ENCODE data around the gene ASAP3. TPM values are rescaled to one million over a fixed set of nuclear protein-coding genes. Genes with fewer than 3 reads are reported as not detected.
"Not testable (repeated sequence)": the region's sequence is repeated elsewhere in the genome, so short reads cannot be mapped to it uniquely, and the experiment has no call there.

Gene ASAP3
- total RNA-seq, 2 experiments from 2014 or later = 0.50 to 0.58 TPM

DNA sequence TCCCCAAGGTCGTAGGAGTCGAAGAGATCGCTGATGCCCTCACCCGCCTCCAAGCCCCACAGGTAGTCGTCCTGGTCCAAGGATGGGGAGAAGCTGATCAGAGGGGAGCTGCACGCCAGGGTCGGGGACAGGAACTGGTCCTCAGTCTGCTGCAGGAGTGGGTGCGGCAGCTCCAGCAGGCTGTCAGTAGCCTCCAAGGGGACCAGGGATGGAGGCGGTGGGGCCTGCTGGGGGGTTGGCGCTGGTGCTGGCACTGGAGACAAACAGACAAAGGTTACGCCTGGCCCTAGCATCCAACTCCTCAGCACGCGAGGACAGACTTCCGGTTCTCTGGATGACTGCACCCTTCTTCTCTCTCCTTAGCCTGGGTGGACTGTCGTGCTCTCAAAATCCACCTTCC, 25.9 kb upstream of the ASAP3 start:
- H3K27ac Mint-ChIP-seq = no peak overlapping the region
- H3K4me1 Mint-ChIP-seq (ENCODE audit: low read depth) = no peaks in the 10 kb centered on the region
- no peak for DNase-seq
- H3K36me3 Mint-ChIP-seq = peaks cover 44% of the 10 kb centered on the region
- POLR2A ChIA-PET = no interaction called here
- intact Hi-C loops (cut with micrococcal nuclease) = no loop called here
- H3K27me3 Mint-ChIP-seq = no peaks in the 10 kb centered on the region
- no peaks in the 10 kb centered on the region for H3K9me3 Mint-ChIP-seq
- CTCF ChIA-PET = interaction anchor here (1.4 to 4.6 kb wide), 2 partner anchors 13 to 30 kb away, joined by 4 to 45 read pairs; no protein-coding TSS in a partner anchor
- H3K4me3 Mint-ChIP-seq = no peak overlapping the region

DNA sequence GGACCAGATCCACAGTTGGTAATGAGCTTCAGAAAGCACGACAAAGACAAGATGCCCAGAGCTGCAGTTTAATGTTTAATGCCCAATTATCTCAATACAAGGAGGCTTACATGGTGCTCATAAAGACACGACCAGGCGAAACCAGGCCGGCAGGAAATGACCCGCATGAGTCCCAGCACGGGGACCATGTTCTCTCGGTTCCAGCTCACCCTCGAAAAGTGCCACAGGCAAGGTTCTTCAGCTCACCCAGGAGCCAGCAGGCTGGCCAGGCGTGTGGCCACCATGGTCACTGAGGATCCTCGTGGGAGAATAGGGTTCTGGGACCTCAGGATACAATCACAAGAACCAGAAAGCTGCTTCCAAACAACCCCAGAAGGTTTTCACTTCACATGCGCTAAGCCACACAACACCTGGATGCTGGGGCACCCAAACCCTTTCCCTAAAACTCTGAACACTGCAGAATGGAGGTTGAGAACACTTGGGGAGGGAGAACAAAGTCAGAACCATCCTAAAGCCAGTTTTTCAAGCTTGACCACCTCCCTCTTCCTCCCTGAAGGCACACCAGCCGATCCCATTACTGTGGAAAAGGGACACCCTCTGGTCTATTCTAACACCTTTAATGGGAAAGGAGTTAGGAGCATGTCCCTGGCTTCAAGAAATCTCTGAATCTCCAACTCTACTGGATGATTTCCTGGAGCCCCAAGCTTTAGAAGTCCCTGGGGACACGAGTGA, 22.6 kb upstream of the ASAP3 start:
- intact Hi-C loops (cut with micrococcal nuclease) = no loop called here
- Mint-ChIP-seq H3K4me3 (no peak overlapping the region), H3K36me3 (peaks cover 28% of the 10 kb centered on the region), H3K4me1 (ENCODE audit: low read depth) (no peaks in the 10 kb centered on the region), H3K27ac (no peak overlapping the region), H3K27me3 (no peaks in the 10 kb centered on the region), H3K9me3 (no peaks in the 10 kb centered on the region)
- DNase-seq = no peak
- POLR2A ChIA-PET = interaction anchor here (1.6 to 1.8 kb wide), 2 partner anchors 18 to 22 kb away, joined by 4 to 5 read pairs; no protein-coding TSS in a partner anchor
- CTCF ChIA-PET = interaction anchor here (1.0 to 4.6 kb wide), 6 partner anchors 9 to 151 kb away, joined by 3 to 45 read pairs (median 4); no protein-coding TSS in a partner anchor

DNA sequence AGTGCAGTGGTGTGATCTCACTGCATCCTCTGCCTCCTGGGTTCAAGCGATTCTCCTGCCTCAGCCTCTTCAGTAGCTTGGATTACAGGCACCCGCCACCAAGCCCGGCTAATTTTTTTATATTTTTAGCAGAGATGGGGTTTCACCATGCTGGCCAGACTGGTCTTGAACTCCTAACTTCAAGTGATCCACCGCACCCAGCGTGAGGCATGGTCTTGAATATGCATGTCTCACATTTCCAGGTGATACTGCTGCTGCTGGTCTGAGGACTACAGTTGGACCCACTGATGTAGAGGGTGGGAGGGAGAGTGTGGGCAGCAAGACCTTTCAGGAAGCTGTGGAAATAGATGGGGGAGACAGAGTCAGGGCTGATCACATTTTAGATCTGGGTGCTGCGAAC, 21.9 kb upstream of the ASAP3 start:
- no peak for DNase-seq
- H3K4me1 Mint-ChIP-seq (ENCODE audit: low read depth) = no peaks in the 10 kb centered on the region
- CTCF ChIA-PET = interaction anchor here (1.0 to 4.6 kb wide), 5 partner anchors 9 to 131 kb away, joined by 3 to 45 read pairs (median 5); no protein-coding TSS in a partner anchor
- peaks cover 25% of the 10 kb centered on the region for H3K36me3 Mint-ChIP-seq
- H3K4me3 Mint-ChIP-seq = no peak overlapping the region
- H3K27me3 Mint-ChIP-seq = no peaks in the 10 kb centered on the region
- POLR2A ChIA-PET = interaction anchor here (0.8 kb wide), 1 partner anchor 84 kb away, joined by 4 read pairs; no protein-coding TSS in a partner anchor
- H3K27ac Mint-ChIP-seq = no peak overlapping the region
- intact Hi-C loops (cut with micrococcal nuclease) = no loop called here
- H3K9me3 Mint-ChIP-seq = no peaks in the 10 kb centered on the region

DNA sequence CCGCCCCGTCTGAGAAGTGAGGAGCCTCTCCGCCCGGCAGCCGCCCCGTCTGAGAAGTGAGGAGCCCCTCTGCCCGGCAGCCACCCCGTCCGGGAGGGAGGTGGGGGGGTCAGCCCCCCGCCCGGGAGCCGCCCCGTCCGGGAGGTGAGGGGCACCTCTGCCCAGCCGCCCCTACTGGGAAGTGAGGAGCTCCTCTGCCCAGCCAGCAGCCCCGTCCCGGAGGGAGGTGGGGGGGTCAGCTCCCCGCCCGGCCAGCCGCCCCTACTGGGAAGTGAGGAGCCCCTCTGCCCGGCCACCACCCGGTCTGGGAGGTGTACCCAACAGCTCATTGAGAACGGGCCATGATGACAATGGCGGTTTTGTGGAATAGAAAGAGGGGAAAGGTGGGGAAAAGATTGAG, 20.2 kb upstream of the ASAP3 start:
- H3K4me3 Mint-ChIP-seq; intact Hi-C loops (cut with micrococcal nuclease); POLR2A ChIA-PET; CTCF ChIA-PET; H3K4me1 Mint-ChIP-seq (ENCODE audit: low read depth); H3K9me3 Mint-ChIP-seq; DNase-seq; H3K27ac Mint-ChIP-seq; H3K27me3 Mint-ChIP-seq: not testable (repeated sequence)
- peaks cover 11% of the 10 kb centered on the region for H3K36me3 Mint-ChIP-seq

DNA sequence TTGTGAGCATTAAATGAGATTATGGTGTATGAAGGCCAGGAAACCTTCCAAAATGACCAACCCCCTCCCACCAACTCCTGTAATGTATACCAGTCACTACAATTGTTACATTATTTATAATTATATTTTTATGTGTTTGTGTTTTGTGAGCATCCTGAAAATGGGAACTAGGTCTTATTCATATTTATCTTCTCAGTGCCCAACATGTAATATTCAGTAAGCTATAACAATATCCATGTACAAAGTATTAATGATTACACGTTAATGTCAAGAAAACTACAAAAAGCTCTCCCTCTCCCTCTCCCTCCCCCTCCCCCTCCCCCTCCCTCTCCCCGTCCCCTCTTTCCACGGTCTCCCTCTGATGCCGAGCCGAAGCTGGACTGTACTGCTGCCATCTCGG, 19.0 kb upstream of the ASAP3 start:
- Mint-ChIP-seq H3K27me3 (no peaks in the 10 kb centered on the region), H3K9me3 (no peaks in the 10 kb centered on the region), H3K27ac (no peak overlapping the region), H3K36me3 (peaks cover 7% of the 10 kb centered on the region), H3K4me3 (no peak overlapping the region), H3K4me1 (ENCODE audit: low read depth) (no peaks in the 10 kb centered on the region)
- CTCF ChIA-PET = no interaction called here
- POLR2A ChIA-PET = no interaction called here
- intact Hi-C loops (cut with micrococcal nuclease) = no loop called here
- DNase-seq = no peak

DNA sequence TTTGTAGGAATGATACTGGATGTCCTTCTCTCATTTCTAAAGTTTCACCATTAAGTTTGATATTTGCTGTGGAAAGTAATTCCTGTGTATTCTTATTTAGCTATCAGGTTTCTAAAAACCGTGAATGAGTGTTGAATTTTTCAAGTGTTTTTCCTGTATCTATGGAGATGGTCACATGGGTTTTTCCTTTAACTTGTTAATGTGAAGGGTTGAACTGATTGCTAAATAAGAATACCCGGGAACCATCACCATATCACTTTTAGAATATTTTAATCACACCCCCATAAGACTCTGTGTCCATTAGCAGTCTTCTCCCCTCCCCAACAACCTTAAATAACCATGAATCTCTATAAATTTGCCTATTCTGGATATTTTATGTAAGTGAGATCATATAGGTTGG, 16.5 kb upstream of the ASAP3 start:
- DNase-seq = no peak
- intact Hi-C loops (cut with micrococcal nuclease) = no loop called here
- POLR2A ChIA-PET = no interaction called here
- H3K27ac Mint-ChIP-seq = no peak overlapping the region
- CTCF ChIA-PET = interaction anchor here (0.7 to 7.3 kb wide), 5 partner anchors 16 to 137 kb away, joined by 3 to 274 read pairs (median 74); partner anchors contain the start of genes ASAP3 and E2F2
- no peaks in the 10 kb centered on the region for H3K9me3 Mint-ChIP-seq
- peaks cover 2% of the 10 kb centered on the region for H3K36me3 Mint-ChIP-seq
- H3K4me3 Mint-ChIP-seq = no peak overlapping the region
- H3K27me3 Mint-ChIP-seq = no peaks in the 10 kb centered on the region
- H3K4me1 Mint-ChIP-seq (ENCODE audit: low read depth) = peaks cover 3% of the 10 kb centered on the region

DNA sequence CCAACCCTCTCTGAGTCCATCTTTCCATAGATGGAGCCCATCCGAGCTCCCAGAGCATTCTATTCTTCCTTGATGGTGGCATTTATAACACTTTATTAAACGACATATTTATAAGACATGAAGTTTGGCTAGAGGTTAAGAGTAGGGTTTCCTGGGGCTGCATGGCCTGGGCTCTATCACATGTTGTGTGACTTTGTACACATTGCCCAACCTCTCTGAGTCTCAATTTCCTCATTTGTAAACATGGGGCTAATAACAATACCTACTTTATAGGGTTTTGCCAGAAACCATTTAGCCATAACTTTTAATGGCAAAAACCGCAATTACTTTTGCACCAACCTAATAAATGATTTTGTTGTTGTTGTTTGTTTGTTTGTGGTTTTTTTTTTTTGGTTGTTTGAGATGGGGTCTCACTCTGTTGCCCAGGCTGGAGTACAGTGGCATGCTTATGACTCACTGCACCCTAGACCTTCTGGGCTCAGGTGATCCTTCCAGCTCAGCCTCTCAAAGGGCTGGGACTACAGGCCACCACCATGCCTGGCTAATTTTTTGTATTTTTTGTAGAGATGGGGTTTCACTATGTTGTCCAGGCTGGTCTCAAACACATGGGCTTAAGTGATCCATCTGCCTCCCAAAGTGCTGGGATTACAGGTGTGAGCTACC, 13.9 kb upstream of the ASAP3 start:
- Mint-ChIP-seq H3K27me3 (no peaks in the 10 kb centered on the region), H3K4me3 (no peak overlapping the region), H3K27ac (no peak overlapping the region), H3K36me3 (no peaks in the 10 kb centered on the region), H3K9me3 (no peaks in the 10 kb centered on the region), H3K4me1 (ENCODE audit: low read depth) (peaks cover 3% of the 10 kb centered on the region)
- ChIA-PET CTCF (interaction anchor here (0.7 to 7.3 kb wide), 51 partner anchors 9 to 466 kb away, joined by 3 to 274 read pairs (median 5); partner anchors contain the start of genes ASAP3, E2F2, HNRNPR and ID3), POLR2A (interaction anchor here (1.3 kb wide), 1 partner anchor 33 kb away, joined by 5 read pairs; the partner anchor contains the start of gene E2F2)
- DNase-seq = no peak
- intact Hi-C loops (cut with micrococcal nuclease) = loop anchor here (1.0 to 10.0 kb wide), 2 partner anchors 41 to 157 kb away; no protein-coding TSS in a partner anchor

DNA sequence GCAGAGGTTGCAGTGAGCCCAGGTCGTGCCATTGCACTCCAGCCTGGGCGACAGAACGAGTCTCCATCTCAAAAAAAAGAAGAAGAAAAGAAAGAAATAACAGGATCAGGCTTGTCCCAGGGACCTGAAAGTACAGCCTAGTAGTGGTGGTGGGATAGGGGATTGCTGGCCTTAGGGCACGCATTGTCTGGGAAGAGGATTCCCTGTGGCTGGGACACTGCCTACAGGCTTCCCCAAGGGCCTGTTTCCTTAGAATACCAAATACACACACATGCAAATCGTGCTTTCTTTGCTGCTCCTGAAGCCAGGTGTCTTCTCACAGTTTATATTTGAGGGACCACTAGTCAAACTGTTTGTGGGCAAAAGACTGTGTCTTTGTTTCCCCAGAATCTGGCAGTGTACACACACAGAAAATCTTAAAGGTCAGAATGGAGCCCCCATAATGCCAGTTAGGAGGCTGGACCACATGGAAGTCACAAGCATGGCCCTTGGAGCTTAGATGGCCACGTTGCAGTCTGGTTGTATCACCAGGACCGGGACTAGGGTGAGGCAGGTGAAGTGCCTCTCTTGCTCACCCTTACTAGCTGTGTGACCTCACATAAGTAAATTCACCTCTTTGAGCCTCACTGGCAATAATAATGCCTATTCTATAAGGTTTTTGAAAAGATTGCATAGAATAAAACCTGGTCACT, 12.7 kb upstream of the ASAP3 start:
- no peak for DNase-seq
- H3K27ac Mint-ChIP-seq = no peak overlapping the region
- H3K36me3 Mint-ChIP-seq = no peaks in the 10 kb centered on the region
- intact Hi-C loops (cut with micrococcal nuclease) = loop anchor here (1.0 to 10.0 kb wide), 2 partner anchors 43 to 158 kb away; no protein-coding TSS in a partner anchor
- H3K4me3 Mint-ChIP-seq = no peak overlapping the region
- POLR2A ChIA-PET = interaction anchor here (0.7 to 1.3 kb wide), 2 partner anchors 34 to 43 kb away, joined by 3 to 5 read pairs; partner anchors contain the start of gene E2F2
- H3K4me1 Mint-ChIP-seq (ENCODE audit: low read depth) = peaks cover 3% of the 10 kb centered on the region
- H3K9me3 Mint-ChIP-seq = no peaks in the 10 kb centered on the region
- CTCF ChIA-PET = interaction anchor here (0.5 to 7.3 kb wide), 65 partner anchors 8 to 464 kb away, joined by 3 to 274 read pairs (median 4); partner anchors contain the start of genes ASAP3, E2F2, HNRNPR and ID3
- H3K27me3 Mint-ChIP-seq = no peaks in the 10 kb centered on the region

DNA sequence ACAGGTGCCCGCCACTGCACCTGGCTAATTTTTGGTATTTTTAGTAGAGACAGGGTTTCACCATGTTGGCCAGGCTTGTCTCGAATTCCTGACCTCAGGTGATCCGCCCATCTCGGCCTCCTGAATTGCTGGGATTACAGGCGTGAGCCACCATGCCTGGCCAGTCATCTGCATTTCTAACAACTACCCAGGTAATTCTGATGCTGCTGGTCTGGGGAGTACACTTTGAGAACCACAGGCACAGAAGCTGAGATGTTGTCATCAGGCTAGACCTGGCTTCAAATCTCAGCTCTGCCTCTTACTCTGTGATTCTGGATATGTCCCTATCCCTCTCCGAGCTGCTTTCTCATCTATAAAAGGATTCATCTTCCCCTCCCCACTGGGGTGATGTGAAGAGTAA, 10.9 kb upstream of the ASAP3 start:
- H3K9me3 Mint-ChIP-seq; POLR2A ChIA-PET; H3K36me3 Mint-ChIP-seq; H3K27me3 Mint-ChIP-seq; DNase-seq; H3K4me1 Mint-ChIP-seq (ENCODE audit: low read depth); H3K4me3 Mint-ChIP-seq; H3K27ac Mint-ChIP-seq: not testable (repeated sequence)
- intact Hi-C loops (cut with micrococcal nuclease) = loop anchor here (10.0 kb wide), 1 partner anchor 160 kb away; no protein-coding TSS in a partner anchor
- CTCF ChIA-PET = interaction anchor here (0.7 to 7.3 kb wide), 8 partner anchors 11 to 540 kb away, joined by 3 to 274 read pairs (median 60); partner anchors contain the start of genes ASAP3 and E2F2

DNA sequence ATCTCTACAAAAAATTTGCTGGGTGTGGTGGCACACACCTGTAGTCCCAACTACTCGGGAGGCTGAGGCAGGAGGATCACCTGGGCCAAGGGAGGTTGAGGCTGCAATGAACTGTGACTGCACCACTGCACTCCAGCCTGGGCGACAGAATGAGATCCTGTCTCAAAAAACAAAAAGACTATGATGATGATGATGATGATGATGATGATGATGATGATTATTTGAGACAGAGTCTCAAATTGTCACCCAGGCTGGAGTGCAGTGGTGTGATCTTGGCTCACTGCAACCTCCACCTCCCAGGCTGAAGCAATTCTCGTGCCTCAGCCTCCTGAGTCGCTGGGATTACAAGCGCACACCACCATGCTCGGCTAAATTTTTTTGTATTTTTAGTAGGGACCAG, 8.8 kb upstream of the ASAP3 start:
- POLR2A ChIA-PET; H3K36me3 Mint-ChIP-seq; H3K4me1 Mint-ChIP-seq (ENCODE audit: low read depth); H3K4me3 Mint-ChIP-seq; H3K9me3 Mint-ChIP-seq; H3K27me3 Mint-ChIP-seq; H3K27ac Mint-ChIP-seq; DNase-seq: not testable (repeated sequence)
- intact Hi-C loops (cut with micrococcal nuclease) = loop anchor here (10.0 kb wide), 1 partner anchor 162 kb away; no protein-coding TSS in a partner anchor
- CTCF ChIA-PET = interaction anchor here (1.5 to 7.2 kb wide), 2 partner anchors 47 to 146 kb away, joined by 8 to 95 read pairs; no protein-coding TSS in a partner anchor

DNA sequence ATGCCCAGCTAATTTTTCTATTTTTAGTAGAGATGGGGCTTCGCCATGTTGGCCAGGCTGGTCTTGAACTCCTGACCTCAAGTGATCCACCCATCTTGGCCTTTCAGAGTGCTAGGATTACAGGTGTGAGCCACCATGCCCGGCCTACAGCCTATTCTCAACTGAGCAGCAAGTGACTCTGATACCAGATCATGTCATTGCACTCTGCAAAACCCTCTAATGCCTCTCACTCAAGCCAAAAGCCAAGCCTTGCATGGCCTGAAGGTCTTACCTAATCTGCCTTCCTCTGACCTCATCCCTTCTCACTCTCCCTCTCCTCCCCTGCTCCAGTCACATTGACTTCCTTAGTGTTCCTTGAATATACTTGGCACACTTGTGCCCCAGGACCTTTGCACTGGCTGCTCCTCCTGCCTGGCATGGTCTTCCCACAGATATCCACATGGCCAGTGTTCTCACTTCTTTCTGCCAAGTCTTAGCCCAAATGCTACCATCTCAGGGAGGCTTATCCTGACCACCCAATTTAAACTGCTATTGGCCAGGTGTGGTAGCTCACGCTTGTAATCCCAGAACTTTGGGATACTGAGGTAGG, 8.2 kb upstream of the ASAP3 start:
- CTCF ChIA-PET = no interaction called here
- DNase-seq = no peak
- H3K4me3 Mint-ChIP-seq = no peak overlapping the region
- POLR2A ChIA-PET = no interaction called here
- H3K27ac Mint-ChIP-seq = no peak overlapping the region
- intact Hi-C loops (cut with micrococcal nuclease) = loop anchor here (10.0 kb wide), 1 partner anchor 163 kb away; no protein-coding TSS in a partner anchor
- H3K9me3 Mint-ChIP-seq = no peaks in the 10 kb centered on the region
- no peaks in the 10 kb centered on the region for H3K4me1 Mint-ChIP-seq (ENCODE audit: low read depth)
- no peaks in the 10 kb centered on the region for H3K36me3 Mint-ChIP-seq
- H3K27me3 Mint-ChIP-seq = no peaks in the 10 kb centered on the region
